Measurements from ENCODE around the gene RAPGEF3.

The RAPGEF3 gene

GRCh38 chr12:47725893-47726292, 32.8 kb downstream of the RAPGEF3 start:
- no peaks in the 10 kb centered on the region for H3K27me3 Mint-ChIP-seq (ENCODE audit: low read depth)
- H3K27ac Mint-ChIP-seq, result no peak overlapping the region
- H3K9me3 Mint-ChIP-seq, result no peaks in the 10 kb centered on the region
- peaks cover 2% of the 10 kb centered on the region for H3K36me3 Mint-ChIP-seq (ENCODE audit: low read depth)
- peaks cover 13% of the 10 kb centered on the region for H3K4me1 Mint-ChIP-seq (ENCODE audit: low read depth)
- no peak overlapping the region for H3K4me3 Mint-ChIP-seq
- DNase-seq (ENCODE audit: low spot score), result no peak

DNA sequence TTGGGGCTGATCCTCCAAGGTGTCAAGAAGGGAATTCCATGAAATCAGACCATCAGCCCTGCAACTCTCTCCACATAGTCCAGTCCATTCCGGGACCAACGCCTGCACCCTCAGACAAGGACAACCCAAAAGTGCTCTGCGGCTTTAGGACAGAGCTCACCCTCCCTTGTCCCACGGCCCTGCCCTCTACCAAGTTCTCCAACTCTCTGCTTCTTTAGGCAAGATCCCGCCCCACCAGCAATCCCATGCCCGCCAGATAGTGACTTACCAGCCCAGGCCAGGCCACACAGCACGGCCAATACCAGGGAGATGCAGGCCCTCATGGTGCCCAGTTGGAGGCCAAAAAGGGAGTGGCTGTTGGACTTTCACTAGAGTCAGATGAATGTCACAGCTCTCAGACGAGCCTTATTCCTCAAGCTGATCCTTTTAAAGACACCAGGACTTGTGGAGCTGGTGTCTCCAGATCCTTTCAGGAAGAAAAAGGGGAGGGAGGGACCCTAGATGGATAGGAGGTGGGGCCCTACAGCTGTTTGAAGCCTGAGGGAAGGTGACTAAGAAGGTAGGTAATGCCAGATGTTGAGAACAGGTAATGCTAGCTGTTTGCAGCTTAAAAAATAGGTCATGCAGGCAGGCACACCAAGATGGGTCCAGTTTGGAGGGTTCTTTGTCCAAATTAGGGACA, 33.4 kb downstream of the RAPGEF3 start, which contains the start of gene ENDOU:
Gene ENDOU (minus strand): TSS at position 400 of the 682 bp plus-strand sequence. CDS start 77 bp downstream, at position 323.
- Mint-ChIP-seq H3K36me3 (ENCODE audit: low read depth) (peaks cover 2% of the 10 kb centered on the region), H3K9me3 (no peaks in the 10 kb centered on the region), H3K4me3 (no peak within 1 kb of the TSS), H3K27me3 (ENCODE audit: low read depth) (no peaks in the 10 kb centered on the region), H3K27ac (no peak within 1 kb of the TSS), H3K4me1 (ENCODE audit: low read depth) (peaks cover 13% of the 10 kb centered on the region)
- DNase-seq (ENCODE audit: low spot score), result no peak

DNA sequence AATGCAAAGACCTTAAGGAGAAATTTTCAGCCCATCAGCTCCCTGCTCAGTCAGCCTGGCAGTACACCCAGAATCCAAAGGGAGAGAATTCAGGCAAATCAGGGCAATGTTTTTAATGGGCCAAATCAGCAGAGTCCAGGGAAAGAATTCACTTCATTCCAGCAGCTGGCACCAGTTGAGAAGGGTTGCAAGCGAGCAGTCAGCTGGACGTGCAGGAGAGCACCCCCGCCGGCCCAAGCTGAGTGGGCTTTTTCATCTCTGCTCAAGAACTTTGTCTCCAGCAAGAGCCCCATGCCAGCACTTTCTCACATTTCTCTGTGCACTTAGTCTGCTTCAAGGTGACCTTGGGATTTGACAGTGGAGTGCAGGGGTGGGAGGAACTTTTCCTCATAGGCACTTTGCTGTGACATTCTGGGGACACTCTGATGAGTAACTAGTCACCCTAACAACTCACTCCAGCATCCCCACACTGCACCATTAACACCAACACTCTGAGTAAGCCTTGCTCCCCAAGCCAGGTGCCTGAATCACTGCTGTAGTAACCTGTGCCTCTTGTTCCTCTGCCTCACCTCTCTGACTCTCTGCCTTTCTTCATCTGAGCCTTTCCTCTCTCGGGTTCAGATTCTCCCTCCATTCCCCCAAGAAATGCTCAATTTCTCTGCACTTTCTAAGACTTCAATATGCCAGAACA, 35.6 kb downstream of the RAPGEF3 start:
- H3K9me3 Mint-ChIP-seq, result no peaks in the 10 kb centered on the region
- no peaks in the 10 kb centered on the region for H3K27me3 Mint-ChIP-seq (ENCODE audit: low read depth)
- DNase-seq (ENCODE audit: low spot score), result no peak
- no peak overlapping the region for H3K27ac Mint-ChIP-seq
- H3K4me3 Mint-ChIP-seq, result no peak overlapping the region
- peaks cover 14% of the 10 kb centered on the region for H3K4me1 Mint-ChIP-seq (ENCODE audit: low read depth)
- peaks cover 2% of the 10 kb centered on the region for H3K36me3 Mint-ChIP-seq (ENCODE audit: low read depth)

GRCh38 chr12:47722136-47722834, 36.4 kb downstream of the RAPGEF3 start:
- Mint-ChIP-seq H3K27ac (no peak overlapping the region), H3K4me1 (ENCODE audit: low read depth) (peaks cover 20% of the 10 kb centered on the region), H3K4me3 (no peak overlapping the region), H3K36me3 (ENCODE audit: low read depth) (peaks cover 2% of the 10 kb centered on the region), H3K9me3 (no peaks in the 10 kb centered on the region), H3K27me3 (ENCODE audit: low read depth) (no peaks in the 10 kb centered on the region)
- DNase-seq (ENCODE audit: low spot score), result no peak

DNA sequence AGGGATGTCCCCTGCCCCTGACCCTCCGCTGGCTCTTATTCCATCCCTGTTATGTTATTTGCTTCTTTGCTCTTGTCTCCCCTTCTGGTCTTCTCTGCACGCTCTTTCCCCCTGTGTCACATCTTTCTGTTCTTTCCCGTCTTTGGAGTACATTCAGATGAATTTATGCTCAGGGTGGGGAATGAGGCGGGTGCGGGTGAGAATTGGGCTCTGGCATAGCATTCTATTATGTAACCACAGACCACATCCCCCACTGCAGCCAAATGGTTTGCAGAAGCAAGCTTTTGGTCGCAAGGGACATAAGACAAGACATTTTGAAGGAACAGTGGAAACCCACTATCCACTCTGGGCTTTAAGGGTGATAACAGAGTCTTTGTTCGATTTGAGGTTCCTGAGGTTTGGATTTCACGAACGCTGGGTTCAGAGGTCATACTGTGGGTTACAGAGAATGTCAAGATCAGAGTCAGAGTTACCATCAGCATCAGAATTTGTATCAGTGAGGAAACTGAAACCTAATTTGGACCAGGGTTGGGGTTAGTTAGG, 37.2 kb downstream of the RAPGEF3 start:
- DNase-seq (ENCODE audit: low spot score), result no peak
- Mint-ChIP-seq H3K27me3 (ENCODE audit: low read depth) (no peaks in the 10 kb centered on the region), H3K27ac (no peak overlapping the region), H3K9me3 (no peaks in the 10 kb centered on the region), H3K4me3 (no peak overlapping the region), H3K4me1 (ENCODE audit: low read depth) (peaks cover 20% of the 10 kb centered on the region), H3K36me3 (ENCODE audit: low read depth) (peaks cover 2% of the 10 kb centered on the region)

GRCh38 chr12:47718531-47718930, 40.1 kb downstream of the RAPGEF3 start:
- no peak for DNase-seq (ENCODE audit: low spot score)
- Mint-ChIP-seq H3K27ac (no peak overlapping the region), H3K27me3 (ENCODE audit: low read depth) (no peaks in the 10 kb centered on the region), H3K36me3 (ENCODE audit: low read depth) (peaks cover 2% of the 10 kb centered on the region), H3K4me3 (no peak overlapping the region), H3K9me3 (no peaks in the 10 kb centered on the region), H3K4me1 (ENCODE audit: low read depth) (peaks cover 21% of the 10 kb centered on the region)

DNA sequence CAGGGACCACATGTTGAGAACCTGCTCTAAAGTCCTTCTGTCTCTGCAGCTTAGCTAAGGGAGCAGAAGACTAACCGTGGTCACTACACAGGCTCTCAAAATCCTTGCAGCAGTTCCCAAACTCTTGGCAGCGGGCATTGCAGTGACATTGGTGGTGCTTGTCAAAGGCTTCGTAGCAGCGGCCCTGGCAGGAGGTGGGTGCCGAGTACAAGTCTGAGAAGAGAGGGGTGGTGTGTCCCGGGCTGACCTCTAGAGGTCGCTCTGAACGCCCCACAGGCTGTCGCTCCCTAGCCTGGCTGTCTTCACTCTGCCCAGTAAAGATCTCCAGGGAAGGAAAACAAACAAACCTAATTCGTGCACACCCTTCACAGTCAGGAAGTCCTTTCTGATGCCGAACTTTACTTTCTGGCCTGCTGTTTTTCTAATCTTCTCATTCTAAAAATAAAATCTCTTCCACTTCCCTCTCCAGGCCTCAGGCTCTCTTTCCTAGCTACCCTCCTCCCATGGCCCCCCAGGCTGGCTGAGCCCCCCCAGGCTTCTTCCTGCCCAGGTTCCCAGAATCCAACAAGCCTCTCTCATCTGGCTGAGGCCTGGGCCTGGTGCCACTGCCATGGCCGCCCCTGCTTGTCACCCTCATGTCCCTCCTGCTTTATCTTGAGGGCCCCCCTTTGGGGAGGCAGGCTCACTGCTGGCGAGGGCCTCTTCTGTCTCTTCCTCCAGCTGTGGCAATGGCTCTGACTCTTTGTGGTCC, 41.1 kb downstream of the RAPGEF3 start:
- H3K9me3 Mint-ChIP-seq, result no peaks in the 10 kb centered on the region
- H3K27ac Mint-ChIP-seq, result peak overlapping the region; percentile 69
- peaks cover 19% of the 10 kb centered on the region for H3K4me1 Mint-ChIP-seq (ENCODE audit: low read depth)
- H3K36me3 Mint-ChIP-seq (ENCODE audit: low read depth), result peaks cover 2% of the 10 kb centered on the region
- peak; percentile 27 for DNase-seq (ENCODE audit: low spot score)
- H3K27me3 Mint-ChIP-seq (ENCODE audit: low read depth), result no peaks in the 10 kb centered on the region
- H3K4me3 Mint-ChIP-seq, result no peak overlapping the region

GRCh38 chr12:47717046-47717442, 41.6 kb downstream of the RAPGEF3 start:
- Mint-ChIP-seq H3K27me3 (ENCODE audit: low read depth) (no peaks in the 10 kb centered on the region), H3K4me1 (ENCODE audit: low read depth) (peaks cover 17% of the 10 kb centered on the region), H3K4me3 (no peak overlapping the region), H3K27ac (no peak overlapping the region), H3K36me3 (ENCODE audit: low read depth) (peaks cover 2% of the 10 kb centered on the region), H3K9me3 (no peaks in the 10 kb centered on the region)
- no peak for DNase-seq (ENCODE audit: low spot score)

GRCh38 chr12:47715877-47716548, 42.7 kb downstream of the RAPGEF3 start:
- Mint-ChIP-seq H3K36me3 (ENCODE audit: low read depth) (no peaks in the 10 kb centered on the region), H3K4me3 (no peak overlapping the region), H3K27me3 (ENCODE audit: low read depth) (no peaks in the 10 kb centered on the region), H3K9me3 (no peaks in the 10 kb centered on the region), H3K27ac (no peak overlapping the region), H3K4me1 (ENCODE audit: low read depth) (peaks cover 9% of the 10 kb centered on the region)
- DNase-seq (ENCODE audit: low spot score), result no peak

DNA sequence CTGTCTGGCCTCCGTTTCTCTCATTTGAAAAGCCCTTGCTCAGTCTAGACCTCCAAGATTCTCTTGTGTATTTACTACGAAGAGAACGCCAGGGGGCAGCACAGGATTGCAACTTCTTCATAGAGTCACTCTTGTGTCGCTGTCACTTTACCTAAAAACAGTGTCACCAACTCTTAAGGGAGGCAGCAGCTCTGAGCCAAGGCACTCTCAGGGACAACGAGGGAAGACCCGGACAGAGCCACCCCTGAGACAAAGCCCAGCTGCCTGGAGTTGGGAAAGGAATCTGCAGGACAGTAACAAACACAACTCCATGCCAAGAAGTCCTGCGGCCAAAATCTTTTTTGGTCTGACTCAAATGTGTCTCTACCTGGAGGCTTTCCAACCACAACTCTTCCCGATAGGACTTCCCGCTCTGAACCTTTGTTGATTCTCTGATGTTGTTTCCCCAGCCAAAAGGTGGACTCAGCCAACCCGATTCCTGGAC, 43.2 kb downstream of the RAPGEF3 start:
- Mint-ChIP-seq H3K4me3 (no peak overlapping the region), H3K27me3 (ENCODE audit: low read depth) (no peaks in the 10 kb centered on the region), H3K4me1 (ENCODE audit: low read depth) (peaks cover 9% of the 10 kb centered on the region), H3K9me3 (no peaks in the 10 kb centered on the region), H3K27ac (peak overlapping the region; percentile 17), H3K36me3 (ENCODE audit: low read depth) (no peaks in the 10 kb centered on the region)
- DNase-seq (ENCODE audit: low spot score), result peak; percentile 58

- Mint-ChIP-seq H3K36me3 (ENCODE audit: low read depth) (no peaks in the 10 kb centered on the region), H3K27me3 (ENCODE audit: low read depth) (no peaks in the 10 kb centered on the region), H3K9me3 (no peaks in the 10 kb centered on the region), H3K4me1 (ENCODE audit: low read depth) (peaks cover 9% of the 10 kb centered on the region), H3K27ac (no peak overlapping the region), H3K4me3 (no peak overlapping the region)
- no peak for DNase-seq (ENCODE audit: low spot score)
Measured at GRCh38 chr12:47714826-47715386, 43.8 kb downstream of the RAPGEF3 start.

DNA sequence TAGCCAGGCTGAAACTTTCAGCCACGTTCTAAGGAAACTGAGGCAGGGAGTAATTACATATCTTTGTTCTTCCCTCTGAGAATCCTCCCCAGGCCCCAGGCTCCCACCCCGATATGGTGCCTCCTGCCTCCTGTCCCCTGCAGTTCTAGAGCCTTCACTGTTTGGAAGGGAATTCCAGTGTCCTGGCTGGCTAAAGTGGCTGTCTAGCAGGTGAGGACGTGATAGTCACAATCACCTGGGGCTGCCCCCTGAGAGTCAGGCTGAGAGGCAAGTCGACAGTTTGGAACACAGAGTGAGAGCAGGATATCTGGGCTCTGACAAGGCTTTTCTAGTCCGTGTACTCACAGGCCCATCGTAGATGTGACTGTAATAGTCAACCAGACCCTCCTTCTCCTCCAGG, 46.5 kb downstream of the RAPGEF3 start:
- no peak for DNase-seq (ENCODE audit: low spot score)
- Mint-ChIP-seq H3K9me3 (no peaks in the 10 kb centered on the region), H3K27me3 (ENCODE audit: low read depth) (no peaks in the 10 kb centered on the region), H3K27ac (no peak overlapping the region), H3K4me1 (ENCODE audit: low read depth) (peaks cover 27% of the 10 kb centered on the region), H3K36me3 (ENCODE audit: low read depth) (no peaks in the 10 kb centered on the region), H3K4me3 (no peak overlapping the region)

- Mint-ChIP-seq H3K4me1 (ENCODE audit: low read depth) (peaks cover 29% of the 10 kb centered on the region), H3K4me3 (no peak overlapping the region), H3K27me3 (ENCODE audit: low read depth) (no peaks in the 10 kb centered on the region), H3K36me3 (ENCODE audit: low read depth) (no peaks in the 10 kb centered on the region), H3K9me3 (no peaks in the 10 kb centered on the region), H3K27ac (no peak overlapping the region)
- DNase-seq (ENCODE audit: low spot score), result no peak
Measured at GRCh38 chr12:47711448-47711847, 47.2 kb downstream of the RAPGEF3 start.
